ENCODE data around the gene YAE1. TPM values are rescaled to one million over a fixed set of nuclear protein-coding genes. Genes with fewer than 3 reads are reported as not detected.

Gene YAE1
- total RNA-seq, 1 donor from 2014 or later: 16.1 TPM

DNA sequence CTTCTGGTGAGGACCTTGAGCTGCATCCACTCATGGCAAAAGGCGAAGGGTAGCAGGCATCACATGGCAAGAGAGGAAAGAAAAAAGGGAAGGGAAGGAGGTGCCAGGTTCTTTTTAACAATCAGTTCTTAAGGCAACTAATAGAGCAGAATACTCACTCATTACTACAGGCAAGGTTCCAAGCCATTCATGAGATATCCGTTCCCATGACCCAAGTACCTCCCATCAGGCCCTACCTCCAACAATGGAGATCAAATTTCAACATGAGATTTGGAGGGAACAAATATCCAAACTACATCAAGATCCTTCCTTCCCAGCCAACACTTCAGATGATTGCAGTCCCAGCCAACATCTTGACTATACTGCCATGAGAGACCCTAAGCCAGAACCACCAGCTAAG, 38.9 kb upstream of the YAE1 start:
- H3K9me3 Mint-ChIP-seq: no peaks in the 10 kb centered on the region
- ATAC-seq (ENCODE audit: low read depth) (no peak), DNase-seq (no peak)
- H3K4me1 Mint-ChIP-seq: no peaks in the 10 kb centered on the region
- ChIA-PET CTCF (no interaction called here), POLR2A (no interaction called here)
- no peak overlapping the region for H3K27ac Mint-ChIP-seq
- no peaks in the 10 kb centered on the region for H3K36me3 Mint-ChIP-seq (ENCODE audit: low read depth)
- H3K27me3 Mint-ChIP-seq: peaks cover 7% of the 10 kb centered on the region
- intact Hi-C loops (cut with micrococcal nuclease): no loop called here
- no peak overlapping the region for H3K4me3 Mint-ChIP-seq
- TF ChIP-seq, protein P1, sequence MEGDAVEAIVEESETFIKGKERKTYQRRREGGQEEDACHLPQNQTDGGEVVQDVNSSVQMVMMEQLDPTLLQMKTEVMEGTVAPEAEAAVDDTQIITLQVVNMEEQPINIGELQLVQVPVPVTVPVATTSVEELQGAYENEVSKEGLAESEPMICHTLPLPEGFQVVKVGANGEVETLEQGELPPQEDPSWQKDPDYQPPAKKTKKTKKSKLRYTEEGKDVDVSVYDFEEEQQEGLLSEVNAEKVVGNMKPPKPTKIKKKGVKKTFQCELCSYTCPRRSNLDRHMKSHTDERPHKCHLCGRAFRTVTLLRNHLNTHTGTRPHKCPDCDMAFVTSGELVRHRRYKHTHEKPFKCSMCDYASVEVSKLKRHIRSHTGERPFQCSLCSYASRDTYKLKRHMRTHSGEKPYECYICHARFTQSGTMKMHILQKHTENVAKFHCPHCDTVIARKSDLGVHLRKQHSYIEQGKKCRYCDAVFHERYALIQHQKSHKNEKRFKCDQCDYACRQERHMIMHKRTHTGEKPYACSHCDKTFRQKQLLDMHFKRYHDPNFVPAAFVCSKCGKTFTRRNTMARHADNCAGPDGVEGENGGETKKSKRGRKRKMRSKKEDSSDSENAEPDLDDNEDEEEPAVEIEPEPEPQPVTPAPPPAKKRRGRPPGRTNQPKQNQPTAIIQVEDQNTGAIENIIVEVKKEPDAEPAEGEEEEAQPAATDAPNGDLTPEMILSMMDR (IDR thresholded peaks at IDR 0.05): no peak

DNA sequence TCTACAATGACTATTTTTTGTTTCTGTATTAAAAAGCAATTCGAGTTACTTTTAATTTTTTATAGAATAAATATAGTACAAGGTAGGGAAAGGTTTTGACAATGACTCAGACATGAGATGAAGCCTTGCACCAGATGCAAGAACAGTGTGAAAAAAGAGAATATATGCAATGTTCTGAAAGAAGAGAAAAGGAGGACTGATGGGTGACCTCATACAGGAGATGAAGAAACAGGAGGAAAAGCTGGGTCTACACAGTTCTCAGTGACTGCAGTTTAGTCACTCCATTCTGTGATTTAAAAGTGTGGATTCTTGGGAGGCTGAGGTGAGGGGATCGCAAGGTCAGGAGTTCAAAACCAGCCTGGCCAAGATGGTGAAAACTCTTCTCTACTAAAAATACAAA, 38.3 kb upstream of the YAE1 start:
- no peak overlapping the region for H3K27ac Mint-ChIP-seq
- peaks cover 7% of the 10 kb centered on the region for H3K27me3 Mint-ChIP-seq
- H3K4me1 Mint-ChIP-seq: no peaks in the 10 kb centered on the region
- no peaks in the 10 kb centered on the region for H3K9me3 Mint-ChIP-seq
- no peak overlapping the region for H3K4me3 Mint-ChIP-seq
- H3K36me3 Mint-ChIP-seq (ENCODE audit: low read depth): no peaks in the 10 kb centered on the region
- TF ChIP-seq, protein P1 (IDR thresholded peaks at IDR 0.05): no peak
- no peak for DNase-seq
- intact Hi-C loops (cut with micrococcal nuclease): no loop called here
- ChIA-PET CTCF (no interaction called here), POLR2A (no interaction called here)
- no peak for ATAC-seq (ENCODE audit: low read depth)

DNA sequence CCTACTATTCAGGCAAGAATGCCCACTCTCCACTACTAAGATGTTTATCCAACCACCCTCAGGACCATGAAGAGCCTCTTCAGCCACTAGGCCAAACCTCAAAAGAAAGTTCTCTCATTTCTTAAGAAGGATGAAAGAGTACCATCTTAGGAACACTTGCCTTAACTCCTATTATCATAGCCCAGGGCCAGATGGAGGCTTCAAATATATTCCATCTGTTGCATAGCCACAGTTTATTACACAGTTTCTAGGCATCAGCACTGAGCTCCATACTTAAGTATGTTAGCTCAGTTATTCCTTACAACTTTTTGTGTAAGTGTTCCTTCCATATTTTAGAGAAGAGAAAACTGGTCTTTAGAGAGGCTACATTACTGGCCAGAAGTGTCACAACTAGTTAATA, 37.4 kb upstream of the YAE1 start:
- POLR2A ChIA-PET: no interaction called here
- H3K27me3 Mint-ChIP-seq: peaks cover 4% of the 10 kb centered on the region

DNA sequence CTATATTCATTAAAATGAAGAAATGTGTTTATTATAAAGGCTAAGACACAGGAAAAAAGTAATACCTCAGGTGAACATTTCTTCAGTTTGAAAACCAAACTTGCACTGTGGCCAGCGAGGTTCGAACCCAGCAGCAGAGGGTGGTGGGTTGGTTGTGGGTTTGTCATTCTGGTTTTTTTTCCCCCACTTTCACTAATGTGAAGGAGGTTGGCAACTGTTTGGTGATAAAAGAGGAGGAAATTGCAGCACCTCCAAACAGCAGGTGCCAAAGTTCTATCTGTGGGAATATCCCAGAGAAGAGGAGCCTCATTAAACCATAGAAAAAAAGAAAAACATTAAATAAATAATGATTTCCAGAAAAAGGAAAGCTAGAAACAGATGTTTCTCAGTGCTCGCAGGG, 36.6 kb upstream of the YAE1 start:
- DNase-seq: no peak
- Mint-ChIP-seq H3K4me3 (no peak overlapping the region), H3K9me3 (no peaks in the 10 kb centered on the region), H3K27ac (no peak overlapping the region), H3K27me3 (no peaks in the 10 kb centered on the region), H3K36me3 (ENCODE audit: low read depth) (no peaks in the 10 kb centered on the region), H3K4me1 (no peaks in the 10 kb centered on the region)
- CTCF ChIA-PET: no interaction called here
- no peak for ATAC-seq (ENCODE audit: low read depth)
- POLR2A ChIA-PET: no interaction called here
- intact Hi-C loops (cut with micrococcal nuclease): no loop called here
- TF ChIP-seq, protein P1 (IDR thresholded peaks at IDR 0.05): no peak

More for the DNA sequence above, 37.4 kb upstream of the YAE1 start:
- no peaks in the 10 kb centered on the region for H3K9me3 Mint-ChIP-seq
- H3K4me1 Mint-ChIP-seq: no peaks in the 10 kb centered on the region
- H3K4me3 Mint-ChIP-seq: no peak overlapping the region
- DNase-seq (no peak), ATAC-seq (ENCODE audit: low read depth) (no peak)
- CTCF ChIA-PET: no interaction called here
- H3K36me3 Mint-ChIP-seq (ENCODE audit: low read depth): no peaks in the 10 kb centered on the region
- H3K27ac Mint-ChIP-seq: no peak overlapping the region
- TF ChIP-seq, protein P1 (IDR thresholded peaks at IDR 0.05): no peak
- intact Hi-C loops (cut with micrococcal nuclease): no loop called here

DNA sequence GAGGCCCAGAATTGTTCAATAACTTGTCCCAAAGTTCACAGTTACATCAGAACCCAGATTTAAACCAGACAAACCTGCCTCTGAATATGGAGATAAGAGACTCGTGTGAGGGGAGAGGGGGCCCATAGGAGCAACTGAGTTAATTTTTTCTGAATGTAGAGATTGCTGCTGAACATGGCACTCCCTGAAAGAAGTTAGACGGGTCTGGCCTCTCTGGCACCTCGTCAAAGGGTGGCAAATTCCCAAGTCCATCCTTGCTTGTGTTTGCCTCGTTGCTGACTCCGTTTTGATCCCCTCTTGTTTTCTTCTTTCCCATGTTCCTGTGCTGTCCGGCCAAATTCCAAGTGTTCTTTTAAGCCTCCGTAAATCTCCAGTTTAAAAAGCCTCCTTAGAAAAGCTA, 35.2 kb upstream of the YAE1 start:
- no peak for ATAC-seq (ENCODE audit: low read depth)
- POLR2A ChIA-PET: no interaction called here
- no peaks in the 10 kb centered on the region for H3K36me3 Mint-ChIP-seq (ENCODE audit: low read depth)

More for the DNA sequence above, 35.2 kb upstream of the YAE1 start:
- TF ChIP-seq, protein P1 (IDR thresholded peaks at IDR 0.05): no peak
- intact Hi-C loops (cut with micrococcal nuclease): no loop called here
- no peaks in the 10 kb centered on the region for H3K4me1 Mint-ChIP-seq
- no peak overlapping the region for H3K4me3 Mint-ChIP-seq
- H3K27ac Mint-ChIP-seq: no peak overlapping the region
- H3K9me3 Mint-ChIP-seq: no peaks in the 10 kb centered on the region
- H3K27me3 Mint-ChIP-seq: no peaks in the 10 kb centered on the region
- CTCF ChIA-PET: no interaction called here
- DNase-seq: no peak
